HepG2 (cell line): ENCODE data around the gene PPP1R13L. TPM values are rescaled to one million over a fixed set of nuclear protein-coding genes. Genes with fewer than 3 reads are reported as not detected.

Experiments used
- ELF4 ChIP-seq: sonication (generic); formaldehyde crosslinking; IDR thresholded peaks from 2 replicates; pipeline ENCODE4 v1.5.0; 2020; ENCODE audit warnings: missing genetic modification reagents, mild to moderate bottlenecking, moderate library complexity, borderline replicate concordance
- JARID2 ChIP-seq: sonication (generic); formaldehyde crosslinking; IDR thresholded peaks from 2 replicates; pipeline ENCODE4 v1.8.1; 2023; ENCODE audit warnings: missing genetic modification reagents, inconsistent platforms; ENCODE audit not compliant: insufficient replicate concordance
- NR2F1 ChIP-seq, 2 experiments: fragments of 450-650 bp in 1 of 2; formaldehyde crosslinking in 1 of 2; IDR thresholded peaks; 2 replicates each; pipeline versions ENCODE4 v1.5.0 to v1.6.1; 2016 to 2020; ENCODE audit warnings: mild to moderate bottlenecking in 1 of 2, missing compliant biosample characterization in 1 of 2, missing genetic modification reagents in 1 of 2, moderate library complexity in 1 of 2
- POLR2G ChIP-seq: fragments of 200-400 bp; formaldehyde crosslinking; IDR thresholded peaks from 2 replicates; pipeline ENCODE4 v1.6.1; 2018; ENCODE audit warnings: mild to moderate bottlenecking, low read depth, low read length, moderate library complexity
- RFX3 ChIP-seq: IDR thresholded peaks from 2 replicates; pipeline ENCODE4 v1.6.1; 2016; ENCODE audit warnings: missing biosample characterization, missing genetic modification reagents
- SNAI1 ChIP-seq: sonication (generic); formaldehyde crosslinking; IDR thresholded peaks from 2 replicates; pipeline ENCODE4 v1.5.0; 2020; ENCODE audit warnings: mild to moderate bottlenecking, missing genetic modification reagents, borderline replicate concordance
- THYN1 ChIP-seq: sonication (generic); formaldehyde crosslinking; IDR thresholded peaks from 2 replicates; pipeline ENCODE4 v1.8.1; 2023; ENCODE audit warnings: low read depth, mild to moderate bottlenecking, moderate library complexity, missing genetic modification reagents, borderline replicate concordance
- ZNF678 ChIP-seq: sonication (generic); formaldehyde crosslinking; IDR thresholded peaks from 2 replicates; pipeline ENCODE4 v1.4.0; 2020; ENCODE audit warnings: mild to moderate bottlenecking, missing genetic modification reagents
- ZNF75D ChIP-seq: sonication (generic); formaldehyde crosslinking; IDR thresholded peaks from 2 replicates; pipeline ENCODE4 v1.8.1; 2023; ENCODE audit warnings: missing genetic modification reagents, mild to moderate bottlenecking, borderline replicate concordance
- ZNF761 ChIP-seq: sonication (generic); formaldehyde crosslinking; conservative IDR thresholded peaks from 2 replicates; pipeline ENCODE4 v1.4.0; 2020; ENCODE audit warnings: mild to moderate bottlenecking, missing genetic modification reagents
- ZNF879 ChIP-seq: sonication (generic); formaldehyde crosslinking; IDR thresholded peaks from 2 replicates; pipeline ENCODE4 v1.8.1; 2023; ENCODE audit warnings: missing genetic modification reagents
- polyA plus RNA-seq, 8 experiments: library from polyadenylated mRNA; depleted of rRNA in 3 of 8; stranded (reverse) in 7 of 8; unstranded in 1 of 8; fragments of >200 nt; fragmentation: Illumina TruSeq in 4 of 8; extraction: Trizol in 4 of 8; gene quantifications; 2 replicates each; pipeline versions ENCODE4 v1.2.1 to v1.2.3, GENCODE V29; 2011 to 2016; ENCODE audit warnings: low read depth in 4 of 8, missing spikeins in 1 of 8, mixed read lengths in 1 of 8; ENCODE audit not compliant: insufficient read depth in 1 of 8
- total RNA-seq, 5 experiments: library from RNA; depleted of rRNA; stranded (reverse); fragments of >200 nt; fragmentation: Illumina TruSeq; extraction: Trizol; gene quantifications; 2 replicates each; pipeline ENCODE4 v1.2.3, GENCODE V29; 2016; ENCODE audit warnings: low read depth in 1 of 5
- TF ChIP-seq, protein P1 (sequence below): sonication (generic); formaldehyde crosslinking; IDR thresholded peaks from 2 replicates; pipeline ENCODE4 v1.8.1; 2022; ENCODE audit warnings: low read depth, mild to moderate bottlenecking, missing genetic modification reagents
- TF ChIP-seq, protein P2 (sequence below): sonication (generic); formaldehyde crosslinking; IDR thresholded peaks from 2 replicates; pipeline ENCODE4 v1.8.1; 2023; ENCODE audit warnings: mild to moderate bottlenecking, moderate library complexity, missing genetic modification reagents
- TF ChIP-seq, protein P3 (sequence below): sonication (generic); formaldehyde crosslinking; IDR thresholded peaks from 2 replicates; pipeline ENCODE4 v1.4.0; 2020; ENCODE audit warnings: missing genetic modification reagents
- TF ChIP-seq, protein P4 (sequence below): sonication (generic); formaldehyde crosslinking; IDR thresholded peaks from 2 replicates; pipeline ENCODE4 v1.5.0; 2020; ENCODE audit warnings: mild to moderate bottlenecking, missing genetic modification reagents

The PPP1R13L gene
- total and polyA plus RNA-seq, 2 of the 13 experiments (the other 11 are each of a cell fraction or from before 2014, with no cell fraction given) = 1.3 to 6.6 TPM

DNA sequence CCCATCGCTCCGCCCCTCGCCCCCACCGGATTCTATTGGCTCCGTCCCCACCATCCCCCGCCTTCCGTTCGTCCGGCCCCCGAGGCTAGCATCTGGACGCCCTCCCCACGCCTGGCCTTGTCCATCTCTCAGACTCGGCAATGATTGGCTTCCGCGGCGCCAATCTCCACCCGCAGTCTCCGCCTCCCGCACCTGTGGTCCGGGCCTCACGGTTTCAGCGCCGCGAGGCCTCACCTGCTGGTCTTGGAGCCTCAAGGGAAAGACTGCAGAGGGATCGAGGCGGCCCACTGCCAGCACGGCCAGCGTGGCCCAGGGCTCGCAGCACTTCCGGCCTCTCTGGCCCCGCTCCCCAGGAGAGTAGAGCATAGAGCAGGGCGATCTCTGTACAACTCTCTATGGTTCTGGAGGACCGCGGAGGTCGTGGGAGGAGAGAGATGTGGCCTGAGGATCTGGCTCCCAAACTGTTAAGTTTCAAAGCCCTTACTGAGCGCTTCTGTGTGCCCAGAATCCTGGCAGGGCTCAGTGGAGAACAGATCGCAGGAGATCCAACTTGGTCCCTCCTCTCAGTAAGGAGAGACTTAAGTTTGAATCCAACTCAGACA lies 18.8 kb upstream of the PPP1R13L start, which contains the start of gene ERCC1 (continued):
- TF ChIP-seq, protein P1, sequence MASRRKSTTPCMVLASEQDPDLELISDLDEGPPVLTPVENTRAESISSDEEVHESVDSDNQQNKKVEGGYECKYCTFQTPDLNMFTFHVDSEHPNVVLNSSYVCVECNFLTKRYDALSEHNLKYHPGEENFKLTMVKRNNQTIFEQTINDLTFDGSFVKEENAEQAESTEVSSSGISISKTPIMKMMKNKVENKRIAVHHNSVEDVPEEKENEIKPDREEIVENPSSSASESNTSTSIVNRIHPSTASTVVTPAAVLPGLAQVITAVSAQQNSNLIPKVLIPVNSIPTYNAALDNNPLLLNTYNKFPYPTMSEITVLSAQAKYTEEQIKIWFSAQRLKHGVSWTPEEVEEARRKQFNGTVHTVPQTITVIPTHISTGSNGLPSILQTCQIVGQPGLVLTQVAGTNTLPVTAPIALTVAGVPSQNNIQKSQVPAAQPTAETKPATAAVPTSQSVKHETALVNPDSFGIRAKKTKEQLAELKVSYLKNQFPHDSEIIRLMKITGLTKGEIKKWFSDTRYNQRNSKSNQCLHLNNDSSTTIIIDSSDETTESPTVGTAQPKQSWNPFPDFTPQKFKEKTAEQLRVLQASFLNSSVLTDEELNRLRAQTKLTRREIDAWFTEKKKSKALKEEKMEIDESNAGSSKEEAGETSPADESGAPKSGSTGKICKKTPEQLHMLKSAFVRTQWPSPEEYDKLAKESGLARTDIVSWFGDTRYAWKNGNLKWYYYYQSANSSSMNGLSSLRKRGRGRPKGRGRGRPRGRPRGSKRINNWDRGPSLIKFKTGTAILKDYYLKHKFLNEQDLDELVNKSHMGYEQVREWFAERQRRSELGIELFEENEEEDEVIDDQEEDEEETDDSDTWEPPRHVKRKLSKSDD = 0 out of 2 replicates have a peak, but pooled peaks have one; percentile 80
- TF ChIP-seq JARID2 (peak; percentile 95), NR2F1 (CRISPR knock-in tag; IDR thresholded peaks at IDR 0.05) (0 out of 4 replicates have a peak, but pooled peaks of 1 of the 2 experiments have one; percentile 3), POLR2G (peak; percentile 92), ZNF879 (CRISPR knock-in tag) (peak; percentile 82; the same call in 1 of the 2 replicates), THYN1 (CRISPR knock-in tag) (no peak), ELF4 (CRISPR knock-in tag) (peak; percentile 93; the same call in 1 of the 2 replicates), RFX3 (CRISPR knock-in tag) (no peak), ZNF75D (CRISPR knock-in tag) (no peak), ZNF678 (CRISPR knock-in tag) (peak; percentile 84; the same call in 1 of the 2 replicates), SNAI1 (CRISPR knock-in tag) (no peak; the same call in 1 of the 2 replicates), ZNF761 (CRISPR knock-in tag) (peak; percentile 95)
- TF ChIP-seq, protein P2, sequence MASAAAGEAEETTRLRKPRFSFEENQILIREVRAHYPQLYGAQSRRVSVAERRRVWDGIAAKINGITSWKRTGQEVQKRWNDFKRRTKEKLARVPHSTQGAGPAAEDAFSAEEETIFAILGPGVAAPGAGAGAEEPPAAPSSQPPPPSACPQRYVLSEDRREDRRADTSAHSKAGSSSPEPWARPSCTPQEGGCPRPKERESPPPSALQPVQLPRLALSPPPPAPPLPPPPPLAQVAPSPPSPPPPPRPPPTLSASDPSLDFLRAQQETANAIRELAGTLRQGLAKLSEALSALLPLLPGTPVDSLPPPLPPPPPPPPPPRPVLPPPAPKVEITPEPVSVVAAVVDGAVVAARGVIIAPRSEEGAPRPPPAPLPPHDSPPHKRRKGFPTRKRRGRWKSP (CRISPR knock-in tag) = peak; percentile 70; the same call in 1 of the 2 replicates
- TF ChIP-seq, protein P3, sequence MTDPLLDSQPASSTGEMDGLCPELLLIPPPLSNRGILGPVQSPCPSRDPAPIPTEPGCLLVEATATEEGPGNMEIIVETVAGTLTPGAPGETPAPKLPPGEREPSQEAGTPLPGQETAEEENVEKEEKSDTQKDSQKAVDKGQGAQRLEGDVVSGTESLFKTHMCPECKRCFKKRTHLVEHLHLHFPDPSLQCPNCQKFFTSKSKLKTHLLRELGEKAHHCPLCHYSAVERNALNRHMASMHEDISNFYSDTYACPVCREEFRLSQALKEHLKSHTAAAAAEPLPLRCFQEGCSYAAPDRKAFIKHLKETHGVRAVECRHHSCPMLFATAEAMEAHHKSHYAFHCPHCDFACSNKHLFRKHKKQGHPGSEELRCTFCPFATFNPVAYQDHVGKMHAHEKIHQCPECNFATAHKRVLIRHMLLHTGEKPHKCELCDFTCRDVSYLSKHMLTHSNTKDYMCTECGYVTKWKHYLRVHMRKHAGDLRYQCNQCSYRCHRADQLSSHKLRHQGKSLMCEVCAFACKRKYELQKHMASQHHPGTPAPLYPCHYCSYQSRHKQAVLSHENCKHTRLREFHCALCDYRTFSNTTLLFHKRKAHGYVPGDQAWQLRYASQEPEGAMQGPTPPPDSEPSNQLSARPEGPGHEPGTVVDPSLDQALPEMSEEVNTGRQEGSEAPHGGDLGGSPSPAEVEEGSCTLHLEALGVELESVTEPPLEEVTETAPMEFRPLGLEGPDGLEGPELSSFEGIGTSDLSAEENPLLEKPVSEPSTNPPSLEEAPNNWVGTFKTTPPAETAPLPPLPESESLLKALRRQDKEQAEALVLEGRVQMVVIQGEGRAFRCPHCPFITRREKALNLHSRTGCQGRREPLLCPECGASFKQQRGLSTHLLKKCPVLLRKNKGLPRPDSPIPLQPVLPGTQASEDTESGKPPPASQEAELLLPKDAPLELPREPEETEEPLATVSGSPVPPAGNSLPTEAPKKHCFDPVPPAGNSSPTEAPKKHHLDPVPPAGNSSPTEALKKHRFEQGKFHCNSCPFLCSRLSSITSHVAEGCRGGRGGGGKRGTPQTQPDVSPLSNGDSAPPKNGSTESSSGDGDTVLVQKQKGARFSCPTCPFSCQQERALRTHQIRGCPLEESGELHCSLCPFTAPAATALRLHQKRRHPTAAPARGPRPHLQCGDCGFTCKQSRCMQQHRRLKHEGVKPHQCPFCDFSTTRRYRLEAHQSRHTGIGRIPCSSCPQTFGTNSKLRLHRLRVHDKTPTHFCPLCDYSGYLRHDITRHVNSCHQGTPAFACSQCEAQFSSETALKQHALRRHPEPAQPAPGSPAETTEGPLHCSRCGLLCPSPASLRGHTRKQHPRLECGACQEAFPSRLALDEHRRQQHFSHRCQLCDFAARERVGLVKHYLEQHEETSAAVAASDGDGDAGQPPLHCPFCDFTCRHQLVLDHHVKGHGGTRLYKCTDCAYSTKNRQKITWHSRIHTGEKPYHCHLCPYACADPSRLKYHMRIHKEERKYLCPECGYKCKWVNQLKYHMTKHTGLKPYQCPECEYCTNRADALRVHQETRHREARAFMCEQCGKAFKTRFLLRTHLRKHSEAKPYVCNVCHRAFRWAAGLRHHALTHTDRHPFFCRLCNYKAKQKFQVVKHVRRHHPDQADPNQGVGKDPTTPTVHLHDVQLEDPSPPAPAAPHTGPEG = no peak
- TF ChIP-seq, protein P4, sequence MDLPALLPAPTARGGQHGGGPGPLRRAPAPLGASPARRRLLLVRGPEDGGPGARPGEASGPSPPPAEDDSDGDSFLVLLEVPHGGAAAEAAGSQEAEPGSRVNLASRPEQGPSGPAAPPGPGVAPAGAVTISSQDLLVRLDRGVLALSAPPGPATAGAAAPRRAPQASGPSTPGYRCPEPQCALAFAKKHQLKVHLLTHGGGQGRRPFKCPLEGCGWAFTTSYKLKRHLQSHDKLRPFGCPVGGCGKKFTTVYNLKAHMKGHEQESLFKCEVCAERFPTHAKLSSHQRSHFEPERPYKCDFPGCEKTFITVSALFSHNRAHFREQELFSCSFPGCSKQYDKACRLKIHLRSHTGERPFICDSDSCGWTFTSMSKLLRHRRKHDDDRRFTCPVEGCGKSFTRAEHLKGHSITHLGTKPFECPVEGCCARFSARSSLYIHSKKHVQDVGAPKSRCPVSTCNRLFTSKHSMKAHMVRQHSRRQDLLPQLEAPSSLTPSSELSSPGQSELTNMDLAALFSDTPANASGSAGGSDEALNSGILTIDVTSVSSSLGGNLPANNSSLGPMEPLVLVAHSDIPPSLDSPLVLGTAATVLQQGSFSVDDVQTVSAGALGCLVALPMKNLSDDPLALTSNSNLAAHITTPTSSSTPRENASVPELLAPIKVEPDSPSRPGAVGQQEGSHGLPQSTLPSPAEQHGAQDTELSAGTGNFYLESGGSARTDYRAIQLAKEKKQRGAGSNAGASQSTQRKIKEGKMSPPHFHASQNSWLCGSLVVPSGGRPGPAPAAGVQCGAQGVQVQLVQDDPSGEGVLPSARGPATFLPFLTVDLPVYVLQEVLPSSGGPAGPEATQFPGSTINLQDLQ = no peak; the same call in 1 of the 2 replicates
